ENCODE measurements around the gene MIER3. TPM values are rescaled to one million over a fixed set of nuclear protein-coding genes. Genes with fewer than 3 reads are reported as not detected.

MIER3 gene
- total RNA-seq, 1 donor from 2014 or later, result 30.0 TPM

GRCh38 chr5:56913766-56914165 is 38.2 kb downstream of the MIER3 start:
- Mint-ChIP-seq H3K4me3 (ENCODE audit: unreplicated experiment) (no peak overlapping the region), H3K4me1 (ENCODE audit: low read depth, unreplicated experiment) (peaks cover 13% of the 10 kb centered on the region), H3K36me3 (ENCODE audit: low read depth, unreplicated experiment) (no peaks in the 10 kb centered on the region), H3K27me3 (ENCODE audit: low read depth, unreplicated experiment) (no peaks in the 10 kb centered on the region), H3K27ac (ENCODE audit: unreplicated experiment) (no peak overlapping the region), H3K9me3 (ENCODE audit: unreplicated experiment) (no peaks in the 10 kb centered on the region)
- no peak overlapping the region for H3K4me3 ChIP-seq (ENCODE audit: insufficient read depth, low read depth, low read length)
- no peak for TF ChIP-seq CTCF (IDR thresholded peaks at IDR 0.05; ENCODE audit: insufficient read depth, low read depth, low read length)
- TF ChIP-seq EZH2 (IDR thresholded peaks at IDR 0.05; ENCODE audit: insufficient read depth, low read length), result no peak
- H3K9ac ChIP-seq (ENCODE audit: low read length), result no peak overlapping the region
- FAIRE-seq, result no peak
- no peaks in the 10 kb centered on the region for H3K36me3 ChIP-seq (ENCODE audit: insufficient read depth, low read length)
- no peaks in the 10 kb centered on the region for H3K9me3 ChIP-seq (ENCODE audit: insufficient read depth, low read depth, low read length)
- no peak overlapping the region for H3K27ac ChIP-seq (ENCODE audit: low read depth, low read length)
- no peaks in the 10 kb centered on the region for H3K27me3 ChIP-seq (ENCODE audit: insufficient read depth, low read length)
- H3K79me2 ChIP-seq (ENCODE audit: insufficient read depth, low read length), result no peaks in the 10 kb centered on the region
- H3K4me1 ChIP-seq (ENCODE audit: insufficient read depth, low read length), result peaks cover 9% of the 10 kb centered on the region
- DNase-seq (ENCODE audit: low read depth), result no peak
- no peak overlapping the region for H2AFZ ChIP-seq (ENCODE audit: low read depth, low read length)
- H3K4me2 ChIP-seq (ENCODE audit: low read length), result no peak overlapping the region
- no peaks in the 10 kb centered on the region for H4K20me1 ChIP-seq (ENCODE audit: insufficient read depth, low read length)

- Mint-ChIP-seq H3K9me3 (ENCODE audit: unreplicated experiment) (no peaks in the 10 kb centered on the region), H3K27me3 (ENCODE audit: low read depth, unreplicated experiment) (no peaks in the 10 kb centered on the region), H3K4me1 (ENCODE audit: low read depth, unreplicated experiment) (peaks cover 8% of the 10 kb centered on the region), H3K36me3 (ENCODE audit: low read depth, unreplicated experiment) (no peaks in the 10 kb centered on the region), H3K27ac (ENCODE audit: unreplicated experiment) (peak overlapping the region; percentile 87), H3K4me3 (ENCODE audit: unreplicated experiment) (peak overlapping the region; percentile 85)
- Histone ChIP-seq H4K20me1 (ENCODE audit: insufficient read depth, low read length) (no peaks in the 10 kb centered on the region), H3K36me3 (ENCODE audit: insufficient read depth, low read length) (no peaks in the 10 kb centered on the region), H3K9ac (ENCODE audit: low read length) (peak overlapping the region; percentile 91), H3K79me2 (ENCODE audit: insufficient read depth, low read length) (no peaks in the 10 kb centered on the region), H2AFZ (ENCODE audit: low read depth, low read length) (peak overlapping the region; percentile 88), H3K9me3 (ENCODE audit: insufficient read depth, low read depth, low read length) (no peaks in the 10 kb centered on the region), H3K27me3 (ENCODE audit: insufficient read depth, low read length) (no peaks in the 10 kb centered on the region), H3K27ac (ENCODE audit: low read depth, low read length) (peak overlapping the region; percentile 92), H3K4me2 (ENCODE audit: low read length) (peak overlapping the region; percentile 88), H3K4me3 (ENCODE audit: insufficient read depth, low read depth, low read length) (peak overlapping the region; percentile 74), H3K4me1 (ENCODE audit: insufficient read depth, low read length) (peaks cover 13% of the 10 kb centered on the region)
- no peak for FAIRE-seq
- TF ChIP-seq CTCF (IDR thresholded peaks at IDR 0.05; ENCODE audit: insufficient read depth, low read depth, low read length) (no peak), EZH2 (IDR thresholded peaks at IDR 0.05; ENCODE audit: insufficient read depth, low read length) (no peak)
- DNase-seq (ENCODE audit: low read depth), result peak; percentile 34
Measured at GRCh38 chr5:56910210-56910965, 41.5 kb downstream of the MIER3 start.
